Heart right ventricle (tissue), 16 donors: Measurements from ENCODE around the gene XPNPEP2. TPM values are rescaled to one million over a fixed set of nuclear protein-coding genes. Genes with fewer than 3 reads are reported as not detected.

Experiments
- ATAC-seq, 8 donors: fragments of 200-7000 bp; cut with Tn5 transposase; one replicate each; pipeline ENCODE4 v1.9.1; 2020; ENCODE audit warnings: mild to moderate bottlenecking in 8 of 8, moderate library complexity in 8 of 8, moderate number of reproducible peaks in 1 of 8
- DNase-seq, 2 donors: peaks; one replicate each; pipeline ENCODE4 v3.0.0-alpha.2; 2020
- H3K27ac ChIP-seq, 10 donors: fragments of 200-600 bp; sonication (generic) in 2 of 10; one replicate each; pipeline versions ENCODE4 v1.5.0 to v1.8.0; 2020 to 2022; ENCODE audit warnings: mild to moderate bottlenecking in 3 of 10
- H3K27me3 ChIP-seq, 7 donors: fragments of 200-600 bp; one replicate each; pipeline ENCODE4 v1.8.0; 2021 to 2022; ENCODE audit warnings: mild to moderate bottlenecking in 2 of 7
- H3K36me3 ChIP-seq, 9 donors: fragments of 200-600 bp; sonication (generic) in 1 of 9; one replicate each; pipeline versions ENCODE4 v1.5.0 to v1.8.0; 2020 to 2022; ENCODE audit warnings: mild to moderate bottlenecking in 2 of 9
- H3K4me1 ChIP-seq, 9 donors: fragments of 200-600 bp; sonication (generic) in 1 of 9; one replicate each; pipeline versions ENCODE4 v1.5.0 to v1.8.0; 2020 to 2022; ENCODE audit warnings: mild to moderate bottlenecking in 4 of 9
- H3K4me3 ChIP-seq, 10 donors: fragments of 200-600 bp; sonication (generic) in 2 of 10; one replicate each; pipeline versions ENCODE4 v1.5.0 to v1.8.0; 2020 to 2022; ENCODE audit warnings: mild to moderate bottlenecking in 7 of 10, moderate library complexity in 2 of 10
- H3K9me3 ChIP-seq, 11 donors: fragments of 200-600 bp in 10 of 11; sonication (generic) in 2 of 11; one replicate each; pipeline versions ENCODE4 v1.5.0 to v1.8.0; 2013 to 2022; ENCODE audit warnings: mild to moderate bottlenecking in 2 of 11, control low read depth in 1 of 11, moderate library complexity in 1 of 11
- WGBS, 2 donors: extraction: QIAGEN DNeasy Blood & Tissue Kit; methylation state at CpG; one replicate each; pipeline ENCODE4 v1.1.7; 2013; ENCODE audit warnings: inconsistent platforms in 1 of 2; 5-methylcytosine and 5-hydroxymethylcytosine counted together
- intact Hi-C, 10 donors: fragments of 100-400 bp; cut with DNase I; formaldehyde crosslinking; loops; one replicate each; pipeline versions ENCODE4 v1.11.1 to v1.14.2; 2022
- polyA plus RNA-seq, 2 donors: library from polyadenylated mRNA; stranded (reverse); fragments of 200-250 nt; gene quantifications; one replicate each; pipeline ENCODE4 v1.2.3, GENCODE V29; 2013
- total RNA-seq, 10 donors: library from RNA; stranded (reverse); fragmentation: NEBNext Ultra II Directional in 3 of 10; extraction: Animal tissue kit (Norgen Biotek cat#: 25700) in 3 of 10; gene quantifications; one replicate each; pipeline versions ENCODE4 v1.2.1 to v1.2.4, GENCODE V29; 2021 to 2023
- TF ChIP-seq, protein P1 (sequence below), 9 donors: fragments of 200-600 bp; sonication (generic) in 2 of 9; IDR thresholded peaks; one replicate each; pipeline versions ENCODE4 v1.5.0 to v1.8.0; 2021 to 2022; ENCODE audit warnings: antibody characterized with exemption in 9 of 9, mild to moderate bottlenecking in 5 of 9, moderate library complexity in 1 of 9
- donor health status: Arrhythmogenic right ventricular cardiomyopathy.
- donor health status: ischemic (EF 13 %, LVEDD 7.1; RV severe dilation, severe dysfunction).
- donor health status: healthy with polysubstance abuse.
- donor health status: DM: no; HTN: yes; CAD: no.
- donor health status: DM: no; HTN: no; CAD: no.
- donor health status: ischemic (EF 25% LVEDD 6.9; RV normal size, moderate dysfunction).
- donor health status: ischemic (EF 25% LVEDD 5.7; RV mildly dilated, moderate dysfunction).
- donor health status: healthy.
- donor health status: DM: yes; HTN: yes; CAD: no.
- donor health status: Ischemic cardiomyopathy.
- donor health status: ischemic (EF 35%, LVEDD 5.7; RV mildly dilated, moderate dysfunction).
- donor health status: nonischemic (EF 11% LVEDD 7.7; RV severe dilation, severe dysfunction).
- donor health status: DM: yes; HTN: yes; CAD: no.
- donor health status: PGD.
- donor health status: ischemic (EF 29% LVEDD 5.4; RV normal size, mild dysfunction).
- donor health status: nonischemic (EF 23%, LVEDD 6.1; RV moderate dilation, normal function).

XPNPEP2 gene
- total and polyA plus RNA-seq, 12 donors: 0.18 to 2.2 (median 0.52) TPM

DNA sequence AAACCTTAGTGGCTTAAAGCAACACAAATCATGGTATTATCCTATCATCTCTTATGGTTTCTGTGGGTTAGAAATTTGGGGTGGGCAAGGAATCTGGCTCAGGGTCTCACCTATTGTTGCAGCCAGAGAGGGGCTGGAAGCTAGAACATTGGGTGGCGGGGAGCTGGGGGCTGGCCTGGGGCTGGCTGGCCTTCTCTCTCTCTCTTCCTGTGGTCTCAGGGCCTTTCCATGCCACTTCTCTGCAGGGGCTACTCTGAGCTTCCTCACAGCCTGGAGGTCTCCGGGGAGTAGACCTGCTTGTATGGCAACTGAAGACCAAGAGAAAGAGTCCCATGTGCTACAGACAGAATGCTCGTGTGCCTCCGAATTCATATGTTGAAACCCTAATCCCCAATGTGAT, 10.7 kb upstream of the XPNPEP2 start:
- TF ChIP-seq, protein P1, sequence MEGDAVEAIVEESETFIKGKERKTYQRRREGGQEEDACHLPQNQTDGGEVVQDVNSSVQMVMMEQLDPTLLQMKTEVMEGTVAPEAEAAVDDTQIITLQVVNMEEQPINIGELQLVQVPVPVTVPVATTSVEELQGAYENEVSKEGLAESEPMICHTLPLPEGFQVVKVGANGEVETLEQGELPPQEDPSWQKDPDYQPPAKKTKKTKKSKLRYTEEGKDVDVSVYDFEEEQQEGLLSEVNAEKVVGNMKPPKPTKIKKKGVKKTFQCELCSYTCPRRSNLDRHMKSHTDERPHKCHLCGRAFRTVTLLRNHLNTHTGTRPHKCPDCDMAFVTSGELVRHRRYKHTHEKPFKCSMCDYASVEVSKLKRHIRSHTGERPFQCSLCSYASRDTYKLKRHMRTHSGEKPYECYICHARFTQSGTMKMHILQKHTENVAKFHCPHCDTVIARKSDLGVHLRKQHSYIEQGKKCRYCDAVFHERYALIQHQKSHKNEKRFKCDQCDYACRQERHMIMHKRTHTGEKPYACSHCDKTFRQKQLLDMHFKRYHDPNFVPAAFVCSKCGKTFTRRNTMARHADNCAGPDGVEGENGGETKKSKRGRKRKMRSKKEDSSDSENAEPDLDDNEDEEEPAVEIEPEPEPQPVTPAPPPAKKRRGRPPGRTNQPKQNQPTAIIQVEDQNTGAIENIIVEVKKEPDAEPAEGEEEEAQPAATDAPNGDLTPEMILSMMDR (IDR thresholded peaks at IDR 0.05): no peak
- Histone ChIP-seq H3K9me3 (no peaks in the 10 kb centered on the region), H3K27me3 (peaks cover 0 to under 1% (median 0%) of the 10 kb centered on the region in 7 donors), H3K4me1 (no peaks in the 10 kb centered on the region), H3K36me3 (no peaks in the 10 kb centered on the region), H3K4me3 (no peak overlapping the region), H3K27ac (no peak overlapping the region)
- intact Hi-C loops: loop anchor here in 3 of 10 donors (5.0 kb wide), 3 partner anchors 76 to 121 kb away; partner anchors contain the start of gene APLN (in 1 of the 3)
- DNase-seq (no peak), ATAC-seq (no peak)
- WGBS, 2 donors: 96 to 98% methylated on average over 4 of the region's 4 CpGs

DNA sequence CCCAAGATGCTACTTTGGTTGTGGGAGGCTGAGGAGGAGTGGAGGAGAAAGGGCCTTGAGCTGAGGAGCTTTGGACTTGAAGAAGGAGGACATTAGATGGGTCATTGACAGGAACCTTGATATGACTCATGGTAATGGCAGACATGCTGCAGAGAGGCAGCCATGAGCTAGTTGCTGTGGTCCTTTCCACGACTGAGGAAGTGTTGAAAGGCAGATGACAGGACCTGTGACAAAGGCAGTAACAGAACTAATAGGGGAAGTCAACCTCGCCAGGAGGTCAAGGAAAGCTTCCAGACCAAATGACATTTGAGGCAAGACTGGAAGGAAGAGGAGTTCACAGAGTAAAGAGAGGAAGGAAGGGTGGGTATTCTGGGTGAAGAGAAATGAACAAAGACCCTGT, 7.6 kb upstream of the XPNPEP2 start:
- no peaks in the 10 kb centered on the region for H3K27me3 ChIP-seq
- 46 to 58% methylated on average over 2 of the region's 2 CpGs for WGBS, 2 donors
- peak overlapping the region in 1 of 10 donors; percentile 38 for H3K27ac ChIP-seq
- intact Hi-C loops: no loop called here
- no peaks in the 10 kb centered on the region for H3K36me3 ChIP-seq
- H3K9me3 ChIP-seq: no peaks in the 10 kb centered on the region
- TF ChIP-seq, protein P1 (IDR thresholded peaks at IDR 0.05): no peak
- ATAC-seq (no peak), DNase-seq (no peak)
- no peak overlapping the region for H3K4me3 ChIP-seq
- no peaks in the 10 kb centered on the region for H3K4me1 ChIP-seq

DNA sequence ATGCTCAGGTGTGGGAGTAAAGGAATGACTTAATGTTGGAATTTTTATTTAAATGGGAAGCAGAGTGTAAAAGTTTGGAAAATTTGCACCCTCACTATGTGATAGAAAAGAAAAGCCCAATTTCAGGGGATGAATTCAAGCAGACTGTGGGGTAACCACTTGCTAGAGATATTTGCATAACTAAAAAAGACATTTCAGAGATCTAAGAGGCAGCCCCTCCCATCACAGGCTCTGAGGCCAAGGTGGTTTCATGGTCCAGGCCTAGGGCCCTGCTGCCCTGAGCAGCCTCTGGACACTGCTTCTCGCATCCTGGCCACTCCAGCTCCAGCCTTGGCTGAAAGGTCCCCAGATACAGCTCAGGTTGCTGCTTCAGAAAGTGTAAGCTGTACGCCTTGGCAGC, 5.9 kb upstream of the XPNPEP2 start:
- Histone ChIP-seq H3K36me3 (no peaks in the 10 kb centered on the region), H3K4me3 (no peak overlapping the region), H3K27ac (no peak overlapping the region), H3K4me1 (peaks cover 0 to 11% (median 0%) of the 10 kb centered on the region in 9 donors), H3K27me3 (no peaks in the 10 kb centered on the region), H3K9me3 (no peaks in the 10 kb centered on the region)
- ATAC-seq (no peak), DNase-seq (no peak)
- TF ChIP-seq, protein P1 (IDR thresholded peaks at IDR 0.05): no peak
- intact Hi-C loops: no loop called here
- 100% methylated on average over 2 of the region's 2 CpGs for WGBS, 2 donors

DNA sequence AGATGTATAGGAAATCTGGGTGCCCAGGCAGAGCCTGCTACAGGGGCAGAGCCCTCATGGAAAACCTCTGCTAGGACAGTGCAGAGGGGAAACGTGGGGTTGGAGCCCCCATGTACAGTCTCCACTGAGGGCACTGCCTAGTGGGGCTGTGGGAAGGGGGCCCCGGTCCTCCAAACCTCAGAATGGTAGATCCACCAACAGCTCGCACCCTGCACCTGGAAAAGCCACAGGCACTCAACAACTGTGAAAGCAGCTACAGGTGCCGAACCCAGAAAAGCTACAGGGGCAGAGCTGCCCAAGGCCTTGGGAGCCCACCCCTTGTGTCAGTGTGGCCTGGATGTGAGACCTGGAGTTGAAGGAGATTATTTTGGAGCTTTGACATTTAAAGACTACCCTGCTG, 5.4 kb upstream of the XPNPEP2 start:
- intact Hi-C loops: no loop called here
- TF ChIP-seq, protein P1 (IDR thresholded peaks at IDR 0.05): no peak
- Histone ChIP-seq H3K4me1 (peaks cover 0 to 16% (median 0%) of the 10 kb centered on the region in 9 donors), H3K27ac (no peak overlapping the region), H3K36me3 (no peaks in the 10 kb centered on the region), H3K4me3 (no peak overlapping the region), H3K9me3 (no peaks in the 10 kb centered on the region), H3K27me3 (no peaks in the 10 kb centered on the region)
- WGBS, 2 donors: 91 to 96% methylated on average over 4 of the region's 4 CpGs
- ATAC-seq (no peak), DNase-seq (no peak)
